Measurements from ENCODE around the gene RTN1.

DNA sequence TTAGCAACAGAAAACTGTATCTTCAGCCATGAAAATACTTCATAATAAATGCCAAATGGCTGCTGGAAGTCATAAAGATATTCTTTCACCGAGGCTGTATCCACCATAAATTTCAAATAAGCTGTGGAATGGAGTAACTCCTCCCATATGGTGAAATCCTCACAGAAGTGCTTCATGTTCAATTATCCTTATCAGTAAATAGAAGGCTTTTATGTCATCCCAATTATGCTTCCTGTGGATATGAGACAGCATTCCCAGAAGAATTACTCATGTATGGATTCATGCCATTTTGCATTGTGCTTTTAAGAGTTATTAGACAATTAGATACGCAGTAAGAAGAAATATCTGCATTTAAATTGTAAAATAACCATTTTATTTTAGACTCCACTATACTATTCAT lies 99.0 kb downstream of the RTN1 start:
- TF ChIP-seq CTCF (IDR thresholded peaks at IDR 0.05): no peak
- no peak for TF ChIP-seq EZH2 (IDR thresholded peaks at IDR 0.05; ENCODE audit: borderline replicate concordance, insufficient read depth, low read depth, low read length, poor library complexity, severe bottlenecking)
